Smooth muscle cell (in vitro differentiated cells): ENCODE measurements around the gene EIF4G3. TPM values are rescaled to one million over a fixed set of nuclear protein-coding genes. Genes with fewer than 3 reads are reported as not detected.
A peak's percentile ranks its signal among the peaks of the same experiment; 100 is the strongest.
"Not testable (repeated sequence)": the region's sequence is repeated elsewhere in the genome, so short reads cannot be mapped to it uniquely, and the experiment has no call there.

Experiments
- DNase-seq: peaks from one replicate; lab custom pipeline; 2025; ENCODE audit not compliant: unreplicated experiment; lab: John Stamatoyannopoulos, UW
- H2AFZ ChIP-seq: fragments of 200-600 bp; sonication (generic); 2 replicates; pipeline ENCODE4 v1.6.0; 2016; ENCODE audit warnings: antibody characterized with exemption, low read depth, mild to moderate bottlenecking
- H3F3A ChIP-seq: fragments of 200-600 bp; sonication (generic); 2 replicates; pipeline ENCODE4 v1.6.0; 2017; ENCODE audit warnings: antibody characterized with exemption, low read depth
- H3K27ac ChIP-seq: fragments of 200-600 bp; sonication (generic); 2 replicates; pipeline ENCODE4 v1.5.1; 2016; ENCODE audit warnings: low read depth, mild to moderate bottlenecking
- H3K27me3 ChIP-seq: fragments of 200-600 bp; sonication (generic); 2 replicates; pipeline ENCODE4 v1.6.1; 2016; ENCODE audit warnings: low read depth, mild to moderate bottlenecking
- H3K36me3 ChIP-seq: fragments of 200-600 bp; sonication (generic); 2 replicates; pipeline ENCODE4 v1.5.1; 2016; ENCODE audit warnings: low read depth
- H3K4me1 ChIP-seq: fragments of 200-600 bp; sonication (generic); 2 replicates; pipeline ENCODE4 v1.5.1; 2016; ENCODE audit warnings: low read depth
- H3K4me2 ChIP-seq: fragments of 200-600 bp; sonication (generic); 2 replicates; pipeline ENCODE4 v1.6.0; 2016; ENCODE audit warnings: mild to moderate bottlenecking
- H3K4me3 ChIP-seq: fragments of 200-600 bp; sonication (generic); 2 replicates; pipeline ENCODE4 v1.5.1; 2016; ENCODE audit warnings: mild to moderate bottlenecking
- H3K79me2 ChIP-seq: fragments of 200-600 bp; sonication (generic); 2 replicates; pipeline ENCODE4 v1.6.0; 2016; ENCODE audit warnings: low read depth, mild to moderate bottlenecking
- H3K9ac ChIP-seq: fragments of 200-600 bp; sonication (generic); 2 replicates; pipeline ENCODE4 v1.6.0; 2016; ENCODE audit warnings: low read depth
- H3K9me3 ChIP-seq: fragments of 200-600 bp; sonication (generic); replicated peaks from 2 replicates; pipeline ENCODE4 v1.5.1; 2016; ENCODE audit warnings: low read depth
- H4K20me1 ChIP-seq: fragments of 200-600 bp; sonication (generic); 2 replicates; pipeline ENCODE4 v1.6.0; 2016; ENCODE audit warnings: low read depth
- CTCF ChIP-seq: fragments of 200-600 bp; sonication (generic); IDR thresholded peaks from 2 replicates; pipeline ENCODE4 v1.5.1; 2017; ENCODE audit warnings: borderline replicate concordance, mild to moderate bottlenecking, antibody characterized with exemption; ENCODE audit not compliant: insufficient read depth, poor library complexity, severe bottlenecking
- WGBS: methylation state at CpG from one replicate; pipeline ENCODE4 v1.1.7; 2016; ENCODE audit warnings: low lambda C conversion rate; 5-methylcytosine and 5-hydroxymethylcytosine counted together
- polyA plus RNA-seq: library from polyadenylated mRNA; unstranded; fragments of >200 nt; fragmentation: Nextera tagmentation; extraction: Ambion mirVana; gene quantifications from 2 replicates; pipeline ENCODE4 v1.2.1, GENCODE V29; 2016
- total RNA-seq: library from RNA; depleted of rRNA; stranded (reverse); fragments of >200 nt; gene quantifications from 2 replicates; pipeline ENCODE4 v1.2.3, GENCODE V29; 2014

Gene EIF4G3
- total and polyA plus RNA-seq, 2 experiments from 2014 or later: 31.5 to 49.5 TPM

GRCh38 chr1:21028520-21029145 is 148.1 kb downstream of the EIF4G3 start:
- DNase-seq: no peak
- H3F3A ChIP-seq: no peaks in the 10 kb centered on the region
- H3K27me3 ChIP-seq: no peaks in the 10 kb centered on the region
- no peak overlapping the region for H2AFZ ChIP-seq
- WGBS: 97% methylated on average over 12 of the region's 12 CpGs
- no peak overlapping the region for H3K27ac ChIP-seq
- no peak overlapping the region for H3K4me2 ChIP-seq
- H3K9me3 ChIP-seq: no peaks in the 10 kb centered on the region
- H3K9ac ChIP-seq: no peak overlapping the region
- H3K4me1 ChIP-seq: no peaks in the 10 kb centered on the region
- no peak for TF ChIP-seq CTCF
- no peaks in the 10 kb centered on the region for H3K36me3 ChIP-seq
- H4K20me1 ChIP-seq: peaks cover 22% of the 10 kb centered on the region
- peaks cover 56% of the 10 kb centered on the region for H3K79me2 ChIP-seq
- no peak overlapping the region for H3K4me3 ChIP-seq

- H3K27ac ChIP-seq: no peak overlapping the region
- H3K9me3 ChIP-seq: no peaks in the 10 kb centered on the region
- DNase-seq: no peak
- peaks cover 1% of the 10 kb centered on the region for H3K4me1 ChIP-seq
- no peaks in the 10 kb centered on the region for H3F3A ChIP-seq
- no peak overlapping the region for H2AFZ ChIP-seq
- peaks cover 17% of the 10 kb centered on the region for H4K20me1 ChIP-seq
- no peaks in the 10 kb centered on the region for H3K36me3 ChIP-seq
- no peak for TF ChIP-seq CTCF
- H3K27me3 ChIP-seq: no peaks in the 10 kb centered on the region
- 64% methylated on average over 1 of the region's 1 CpG for WGBS
- no peak overlapping the region for H3K4me2 ChIP-seq
- H3K79me2 ChIP-seq: peaks cover 56% of the 10 kb centered on the region
- no peak overlapping the region for H3K4me3 ChIP-seq
- no peak overlapping the region for H3K9ac ChIP-seq
These were observed 148.9 kb downstream of the EIF4G3 start for GRCh38 chr1:21027805-21028204.

- WGBS: 82% methylated on average over 4 of the region's 4 CpGs
- peaks cover 7% of the 10 kb centered on the region for H4K20me1 ChIP-seq
- H3K27ac ChIP-seq: peak overlapping the region; percentile 48
- peaks cover 15% of the 10 kb centered on the region for H3K4me1 ChIP-seq
- no peak overlapping the region for H3K9ac ChIP-seq
- H2AFZ ChIP-seq: no peak overlapping the region
- no peaks in the 10 kb centered on the region for H3F3A ChIP-seq
- peaks cover 59% of the 10 kb centered on the region for H3K79me2 ChIP-seq
- H3K4me2 ChIP-seq: peak overlapping the region; percentile 14
- no peaks in the 10 kb centered on the region for H3K36me3 ChIP-seq
- no peaks in the 10 kb centered on the region for H3K27me3 ChIP-seq
- H3K4me3 ChIP-seq: no peak overlapping the region
- H3K9me3 ChIP-seq: no peaks in the 10 kb centered on the region
- no peak for DNase-seq
- TF ChIP-seq CTCF: no peak
These were observed 151.8 kb downstream of the EIF4G3 start for GRCh38 chr1:21024918-21025317.

GRCh38 chr1:21024136-21024896 is 152.4 kb downstream of the EIF4G3 start:
- H2AFZ ChIP-seq, H3K9ac ChIP-seq, H3K4me2 ChIP-seq, H3K27me3 ChIP-seq, H3K9me3 ChIP-seq, DNase-seq, H3K4me3 ChIP-seq, H3F3A ChIP-seq, H3K36me3 ChIP-seq: not testable (repeated sequence)
- H4K20me1 ChIP-seq: peaks cover 12% of the 10 kb centered on the region
- peak overlapping the region; percentile 48 for H3K27ac ChIP-seq
- H3K4me1 ChIP-seq: peaks cover 15% of the 10 kb centered on the region
- peaks cover 60% of the 10 kb centered on the region for H3K79me2 ChIP-seq
- WGBS: 87% methylated on average over 13 of the region's 26 CpGs
